HG03060 (cell line): ENCODE data around the gene CMSS1.

ENCODE experiments used
- ATAC-seq: cut with Tn5 transposase; IDR thresholded peaks from one replicate; pipeline ENCODE4 v1.9.1; 2021; ENCODE audit warnings: low read depth, moderate number of reproducible peaks; ENCODE audit not compliant: unreplicated experiment

CMSS1 gene

DNA sequence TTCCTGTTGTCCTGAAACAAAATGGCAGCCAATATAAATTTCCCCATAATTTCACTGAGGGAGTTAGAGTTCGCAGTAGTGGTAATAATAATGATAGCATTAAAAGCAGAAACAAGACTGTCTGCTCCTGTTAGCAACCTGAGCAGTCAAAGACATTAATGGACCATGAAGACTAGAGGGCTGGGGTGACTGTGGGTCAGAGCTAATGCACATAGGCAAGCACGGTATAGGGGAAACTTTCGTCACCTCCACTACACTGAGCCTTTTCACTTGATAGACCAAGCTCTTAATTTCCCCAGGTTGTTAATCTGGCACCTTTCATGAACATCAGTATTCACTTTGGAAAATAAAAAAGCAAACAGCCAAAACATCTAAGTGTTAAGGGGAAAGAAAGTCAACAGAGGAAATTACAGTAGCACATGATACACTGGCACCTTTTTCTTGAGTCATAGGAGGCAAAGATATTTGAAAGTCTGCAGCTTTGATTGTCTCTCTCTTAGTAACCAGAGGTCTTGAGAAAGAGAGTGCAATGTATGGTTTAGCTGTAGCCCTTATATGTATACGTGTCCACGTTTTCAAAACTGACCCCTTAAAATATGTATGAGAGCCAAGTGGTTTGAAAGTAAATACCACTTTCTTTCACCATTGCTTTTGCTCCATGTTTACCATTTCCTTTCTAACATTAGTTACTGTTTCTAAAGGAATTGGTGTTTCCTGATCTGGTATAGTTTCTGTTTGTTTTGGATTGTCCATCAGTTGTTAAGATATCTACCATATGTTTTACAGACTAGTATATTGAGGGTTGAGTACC is 191.8 kb downstream of the CMSS1 start:
- no peak for ATAC-seq

DNA sequence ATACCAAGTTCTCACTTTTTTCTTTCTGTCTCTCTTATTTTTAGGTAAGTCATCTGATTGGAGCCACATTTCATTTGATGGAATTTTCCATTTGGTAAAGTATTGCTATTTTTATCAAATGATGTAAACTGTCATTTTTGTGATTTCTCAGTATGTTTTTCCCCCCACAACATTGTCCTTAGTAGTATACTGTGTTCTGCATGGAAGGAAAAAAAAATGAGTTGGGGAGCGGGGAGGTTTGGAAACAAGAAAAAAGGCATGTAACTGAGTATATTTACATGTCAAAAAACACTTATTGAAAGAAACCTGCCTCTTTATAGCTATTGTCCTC is 192.4 kb downstream of the CMSS1 start:
- ATAC-seq: no peak

- no peak for ATAC-seq
Observed at GRCh38 chr3:100018806-100019205, 201.1 kb downstream of the CMSS1 start.

DNA sequence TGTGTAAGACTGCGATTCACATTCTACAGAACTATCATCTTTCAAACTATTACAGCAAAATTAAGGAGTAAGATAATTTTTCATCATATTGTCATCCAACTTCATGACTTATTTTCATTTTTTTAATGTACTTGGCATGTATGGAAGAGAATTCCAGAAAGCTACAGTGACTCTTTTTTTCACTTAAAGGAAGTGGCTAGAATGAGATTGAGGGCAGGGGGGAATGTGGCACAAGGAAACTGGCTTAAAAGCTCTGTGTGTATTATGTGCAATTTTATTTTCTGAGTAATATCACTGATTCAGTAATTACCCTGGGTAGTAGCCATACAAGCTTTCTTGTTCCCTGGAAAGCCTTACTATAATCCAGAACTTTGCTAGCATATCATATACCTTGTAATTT is 202.1 kb downstream of the CMSS1 start:
- ATAC-seq: no peak

DNA sequence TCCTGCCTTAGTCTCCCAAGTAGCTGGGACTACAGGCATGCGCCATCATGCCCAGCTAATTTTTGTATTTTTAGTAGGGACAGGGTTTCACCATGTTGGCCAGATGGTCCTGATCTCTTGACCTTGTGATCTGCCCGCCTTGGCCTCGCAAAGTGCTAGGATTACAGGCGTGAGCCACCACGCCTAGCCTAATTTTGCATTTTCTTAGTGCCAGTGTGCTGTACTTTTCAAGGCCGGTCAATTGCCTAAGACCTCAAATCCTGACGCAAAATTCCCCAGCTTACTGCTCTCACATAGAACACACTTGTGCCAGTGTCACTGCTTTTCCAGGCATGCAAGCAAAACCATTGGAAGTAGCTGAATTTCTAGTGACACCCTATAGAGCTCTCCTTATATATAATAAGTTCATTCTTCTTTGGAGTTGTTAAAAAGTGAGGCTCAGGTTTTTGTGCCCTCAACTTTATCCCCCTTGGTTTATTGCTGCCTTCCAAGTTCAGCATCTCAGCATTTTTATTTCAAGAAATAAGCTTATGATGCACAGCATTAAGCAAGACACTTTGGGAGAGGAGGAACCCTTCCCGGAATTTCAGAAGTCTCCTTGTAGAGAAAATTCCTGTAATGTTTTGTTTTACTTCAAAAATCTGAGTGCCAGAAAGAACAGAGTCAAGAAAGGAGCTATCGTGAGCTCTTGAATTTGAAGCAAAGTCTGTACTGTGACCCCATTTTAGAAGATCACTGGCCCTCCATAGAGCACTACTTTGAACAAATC is 203.4 kb downstream of the CMSS1 start:
- no peak for ATAC-seq

GRCh38 chr3:100022506-100022905 is 204.8 kb downstream of the CMSS1 start:
- ATAC-seq: no peak

DNA sequence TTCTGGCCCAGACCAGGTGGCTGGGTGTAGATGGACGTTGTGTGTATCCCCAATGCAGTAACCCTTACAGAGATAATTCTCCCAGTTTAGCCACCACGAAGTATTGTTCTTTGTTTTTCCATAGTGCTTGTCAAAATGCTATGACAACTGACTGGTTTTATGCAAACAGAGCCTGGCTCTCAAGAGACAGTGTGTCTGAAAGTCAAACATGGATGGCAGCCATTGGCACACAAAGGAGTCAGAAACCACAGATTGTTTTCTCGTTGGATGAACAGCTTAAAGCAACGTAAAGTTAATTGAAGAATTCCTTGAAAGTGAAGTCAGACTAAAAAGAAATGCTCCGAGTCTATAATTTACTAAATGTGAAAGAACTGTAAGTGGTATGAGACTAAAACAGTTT is 205.5 kb downstream of the CMSS1 start:
- no peak for ATAC-seq

DNA sequence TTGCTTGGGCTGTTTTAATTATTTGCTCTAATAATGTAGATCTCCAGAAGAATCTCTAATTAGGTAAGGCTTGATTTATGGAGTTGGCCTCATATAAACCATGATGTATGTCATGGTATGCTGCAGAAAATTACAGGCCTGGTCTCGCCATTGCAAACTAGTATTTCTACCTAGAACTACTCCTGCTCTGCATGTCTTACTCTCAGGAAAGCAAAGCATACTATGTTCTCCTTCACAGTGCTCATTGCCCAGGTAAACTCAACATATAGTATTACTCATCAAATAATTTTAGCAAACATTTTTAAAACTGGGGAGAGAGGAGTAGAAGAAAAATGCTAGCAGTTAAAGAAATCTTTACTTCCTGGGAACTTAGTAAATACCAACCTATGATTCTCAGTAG is 205.9 kb downstream of the CMSS1 start:
- no peak for ATAC-seq

GRCh38 chr3:100024520-100025303 is 207.1 kb downstream of the CMSS1 start:
- ATAC-seq: no peak

GRCh38 chr3:100027321-100027720 is 209.7 kb downstream of the CMSS1 start:
- no peak for ATAC-seq

DNA sequence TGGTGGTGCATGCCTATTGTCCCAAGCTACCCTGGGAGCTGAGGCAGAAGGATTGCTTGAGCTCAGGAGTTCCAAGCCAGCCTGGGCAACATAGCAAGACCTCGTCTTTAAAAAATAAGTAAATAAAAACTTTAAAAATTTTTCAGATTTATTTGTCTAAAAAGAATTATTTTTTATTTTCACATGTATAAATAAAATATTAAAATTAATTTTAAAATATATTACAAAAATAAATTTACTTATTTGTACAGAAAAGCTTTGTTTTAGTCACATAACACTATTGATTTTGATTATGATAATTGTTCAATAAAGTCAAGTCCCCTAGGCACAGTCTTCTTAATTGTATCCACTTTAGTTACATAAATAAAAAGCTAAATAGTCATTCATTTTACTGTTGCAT is 211.4 kb downstream of the CMSS1 start:
- no peak for ATAC-seq

GRCh38 chr3:100029689-100030088 is 212.0 kb downstream of the CMSS1 start:
- no peak for ATAC-seq

GRCh38 chr3:100030346-100030745 is 212.7 kb downstream of the CMSS1 start:
- no peak for ATAC-seq

DNA sequence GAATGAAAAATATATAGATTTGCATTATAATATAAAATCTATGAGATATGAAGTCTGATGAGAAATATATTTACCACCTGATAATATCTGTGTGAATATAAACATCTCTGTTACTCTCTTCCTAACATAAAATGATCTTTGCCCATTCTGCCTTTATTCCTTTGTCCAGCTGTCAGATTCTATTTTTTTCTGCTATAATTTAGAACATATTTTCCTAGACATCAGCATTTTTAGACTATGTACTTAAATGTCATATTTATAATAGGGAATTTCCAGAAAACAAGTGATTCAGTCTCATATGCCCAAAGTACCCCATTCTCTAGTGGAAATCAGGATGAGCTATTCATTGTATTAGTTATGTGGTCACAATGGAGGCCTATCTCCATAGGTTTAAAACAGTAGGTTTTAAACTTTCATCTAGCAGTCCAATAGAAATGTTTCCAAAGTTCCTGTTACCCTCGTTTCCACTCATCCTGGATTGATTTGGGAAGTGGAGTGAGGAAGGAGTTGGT is 213.3 kb downstream of the CMSS1 start:
- ATAC-seq: no peak

GRCh38 chr3:100032243-100032642 is 214.6 kb downstream of the CMSS1 start:
- no peak for ATAC-seq

- ATAC-seq: no peak
Observed at GRCh38 chr3:100033184-100033583, 215.5 kb downstream of the CMSS1 start.

GRCh38 chr3:100033903-100034471 is 216.3 kb downstream of the CMSS1 start:
- no peak for ATAC-seq

DNA sequence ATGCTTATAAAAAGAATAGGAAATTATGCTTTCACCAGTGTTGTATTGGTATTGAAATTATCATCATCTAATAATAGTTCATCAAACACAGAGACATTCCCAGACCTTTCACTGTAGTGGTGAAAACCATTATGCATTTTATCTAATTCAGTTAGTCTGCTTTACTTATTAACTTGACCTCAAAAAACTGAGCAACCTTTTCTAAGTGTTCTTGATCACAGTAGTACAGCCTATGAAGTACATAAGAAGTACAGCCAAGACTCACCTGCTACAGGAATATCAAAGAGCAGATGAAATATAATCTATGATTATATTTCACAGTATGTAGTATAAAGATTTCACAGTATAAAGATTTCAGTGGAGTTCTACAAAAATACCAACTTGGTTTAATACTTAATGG is 221.4 kb downstream of the CMSS1 start:
- no peak for ATAC-seq

GRCh38 chr3:100040451-100041225 is 223.0 kb downstream of the CMSS1 start:
- no peak for ATAC-seq

DNA sequence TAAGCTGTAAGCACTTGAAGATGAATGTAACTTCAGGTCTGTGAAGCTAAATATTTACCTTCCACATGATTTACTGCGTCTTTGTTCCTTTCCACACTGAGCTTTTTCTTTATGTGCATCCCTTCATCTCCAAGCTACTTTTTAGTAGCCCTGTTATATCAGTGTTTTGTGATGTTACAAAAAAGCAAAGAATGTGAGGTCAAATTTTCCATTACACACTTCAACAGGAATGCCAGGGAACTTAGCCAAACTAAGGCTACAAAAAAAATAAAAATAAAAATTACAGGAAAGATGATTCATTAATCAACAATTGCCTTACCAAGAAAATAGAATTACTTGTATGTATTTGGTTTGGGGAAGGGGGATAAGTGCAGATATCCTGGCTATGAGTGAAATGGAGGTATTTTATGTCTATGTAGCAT is 223.7 kb downstream of the CMSS1 start:
- no peak for ATAC-seq
